Lung (tissue), 12 donors: ENCODE data around the gene UNC93A. TPM values are rescaled to one million over a fixed set of nuclear protein-coding genes. Genes with fewer than 3 reads are reported as not detected.

ENCODE experiments used
- ATAC-seq: fragments of 200-7000 bp; cut with Tn5 transposase; one replicate; pipeline ENCODE4 v1.9.1; 2020; ENCODE audit warnings: moderate number of reproducible peaks; ENCODE audit not compliant: insufficient read depth, low FRiP score
- DNase-seq, 3 donors: peaks; one replicate each; pipeline ENCODE4 v3.0.0-alpha.2; 2013 to 2017
- H3K27ac ChIP-seq, 2 donors: one replicate each; pipeline ENCODE4 v1.5.1; 2013; ENCODE audit warnings: mild to moderate bottlenecking in 2 of 2, moderate library complexity in 2 of 2, control low read depth in 1 of 2, inconsistent platforms in 1 of 2, low read depth in 1 of 2, low read length in 1 of 2
- H3K27me3 ChIP-seq, 3 donors: one replicate each; pipeline ENCODE4 v1.5.1; 2013; ENCODE audit warnings: low read length in 2 of 3; ENCODE audit not compliant: control insufficient read depth in 3 of 3, insufficient read depth in 3 of 3
- H3K36me3 ChIP-seq, 4 donors: one replicate each; pipeline ENCODE4 v1.5.1; 2013; ENCODE audit warnings: low read length in 4 of 4, mild to moderate bottlenecking in 1 of 4, moderate library complexity in 1 of 4; ENCODE audit not compliant: control insufficient read depth in 4 of 4, insufficient read depth in 4 of 4
- H3K4me1 ChIP-seq, 5 donors: one replicate each; pipeline ENCODE4 v1.5.1; 2013; ENCODE audit warnings: low read length in 5 of 5, mild to moderate bottlenecking in 2 of 5, moderate library complexity in 1 of 5; ENCODE audit not compliant: control insufficient read depth in 5 of 5, insufficient read depth in 5 of 5
- H3K4me3 ChIP-seq: one replicate; pipeline ENCODE4 v1.5.1; 2013; ENCODE audit warnings: mild to moderate bottlenecking, control low read depth, moderate library complexity
- H3K9ac ChIP-seq, 2 donors: one replicate each; pipeline ENCODE4 v1.5.1; 2013; ENCODE audit warnings: low read length in 2 of 2, control low read depth in 1 of 2; ENCODE audit not compliant: insufficient read depth in 1 of 2
- H3K9me3 ChIP-seq, 4 donors: one replicate each; pipeline ENCODE4 v1.5.1; 2013; ENCODE audit warnings: low read length in 3 of 4, mild to moderate bottlenecking in 1 of 4, moderate library complexity in 1 of 4; ENCODE audit not compliant: control insufficient read depth in 4 of 4, insufficient read depth in 3 of 4
- WGBS, 2 donors: extraction: QIAGEN DNeasy Blood & Tissue Kit; methylation state at CpG; one replicate each; pipeline ENCODE4 v1.1.7; 2013; 5-methylcytosine and 5-hydroxymethylcytosine counted together
- polyA plus RNA-seq, 2 donors: library from polyadenylated mRNA; stranded (reverse); fragments of 200-250 nt; gene quantifications; one replicate each; pipeline ENCODE4 v1.2.1, GENCODE V29; 2013
- total RNA-seq, 2 donors: library from RNA; depleted of rRNA in 1 of 2; stranded (reverse); fragments of >200 nt in 1 of 2; gene quantifications; one replicate each; pipeline ENCODE4 v1.2.1, GENCODE V29; 2014 to 2021
- TF ChIP-seq, protein P1 (sequence below): IDR thresholded peaks from 2 replicates; pipeline ENCODE4 v1.5.1; 2012; ENCODE audit warnings: mild to moderate bottlenecking; ENCODE audit errors: control extremely low read depth, extremely low read depth
- donor health status: control.
- donor health status: control.
- donor health status: Bipolar disorder and iron deficiency.
- donor health status: healthy.
- donor health status: DM: yes; HTN: yes; CAD: no.

UNC93A gene
- total and polyA plus RNA-seq, 4 donors = not detected

DNA sequence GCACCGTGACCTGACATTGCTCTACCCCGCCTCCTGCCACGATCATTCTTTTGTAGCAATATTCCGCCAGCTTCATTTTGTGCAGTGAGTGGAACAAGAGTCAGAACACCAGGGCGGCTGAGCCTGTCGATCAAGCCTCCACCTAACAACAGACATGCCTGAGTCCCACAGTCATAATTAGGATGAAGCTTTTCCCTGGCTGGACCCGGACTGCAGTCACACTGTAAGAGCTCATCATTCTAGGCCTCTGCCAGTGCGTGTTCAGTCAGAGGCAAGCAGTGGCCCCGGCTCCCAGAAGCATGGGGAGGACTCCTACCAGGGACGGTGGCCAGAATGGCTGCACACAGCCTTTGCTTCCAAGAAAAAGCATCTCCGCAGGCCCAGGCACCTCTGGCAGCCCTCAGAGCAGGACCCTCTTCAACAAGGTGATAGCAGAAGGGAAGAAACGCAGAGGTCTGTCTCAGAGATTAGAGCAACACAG, 23.2 kb upstream of the UNC93A start:
- TF ChIP-seq, protein P1, sequence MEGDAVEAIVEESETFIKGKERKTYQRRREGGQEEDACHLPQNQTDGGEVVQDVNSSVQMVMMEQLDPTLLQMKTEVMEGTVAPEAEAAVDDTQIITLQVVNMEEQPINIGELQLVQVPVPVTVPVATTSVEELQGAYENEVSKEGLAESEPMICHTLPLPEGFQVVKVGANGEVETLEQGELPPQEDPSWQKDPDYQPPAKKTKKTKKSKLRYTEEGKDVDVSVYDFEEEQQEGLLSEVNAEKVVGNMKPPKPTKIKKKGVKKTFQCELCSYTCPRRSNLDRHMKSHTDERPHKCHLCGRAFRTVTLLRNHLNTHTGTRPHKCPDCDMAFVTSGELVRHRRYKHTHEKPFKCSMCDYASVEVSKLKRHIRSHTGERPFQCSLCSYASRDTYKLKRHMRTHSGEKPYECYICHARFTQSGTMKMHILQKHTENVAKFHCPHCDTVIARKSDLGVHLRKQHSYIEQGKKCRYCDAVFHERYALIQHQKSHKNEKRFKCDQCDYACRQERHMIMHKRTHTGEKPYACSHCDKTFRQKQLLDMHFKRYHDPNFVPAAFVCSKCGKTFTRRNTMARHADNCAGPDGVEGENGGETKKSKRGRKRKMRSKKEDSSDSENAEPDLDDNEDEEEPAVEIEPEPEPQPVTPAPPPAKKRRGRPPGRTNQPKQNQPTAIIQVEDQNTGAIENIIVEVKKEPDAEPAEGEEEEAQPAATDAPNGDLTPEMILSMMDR = no peak
- DNase-seq = no peak
- H3K36me3 ChIP-seq = no peaks in the 10 kb centered on the region
- 92 to 96% methylated on average over 12 of the region's 12 CpGs for WGBS, 2 donors
- H3K9ac ChIP-seq = no peak overlapping the region
- peaks cover 0 to 3% (median 0%) of the 10 kb centered on the region in 5 donors for H3K4me1 ChIP-seq
- no peak for ATAC-seq
- no peak overlapping the region for H3K27ac ChIP-seq
- H3K27me3 ChIP-seq = no peaks in the 10 kb centered on the region
- no peaks in the 10 kb centered on the region for H3K9me3 ChIP-seq
- H3K4me3 ChIP-seq = no peak overlapping the region

- H3K9ac ChIP-seq = no peak overlapping the region
- H3K27me3 ChIP-seq = no peaks in the 10 kb centered on the region
- H3K27ac ChIP-seq = no peak overlapping the region
- no peaks in the 10 kb centered on the region for H3K9me3 ChIP-seq
- ATAC-seq (no peak), DNase-seq (no peak)
- 85 to 89% methylated on average over 20 of the region's 20 CpGs for WGBS, 2 donors
- TF ChIP-seq, protein P1 = no peak
- H3K36me3 ChIP-seq = no peaks in the 10 kb centered on the region
- H3K4me3 ChIP-seq = no peak overlapping the region
- H3K4me1 ChIP-seq = peaks cover 0 to 3% (median 0%) of the 10 kb centered on the region in 5 donors
Observed at GRCh38 chr6:167268683-167269280, 22.3 kb upstream of the UNC93A start.

DNA sequence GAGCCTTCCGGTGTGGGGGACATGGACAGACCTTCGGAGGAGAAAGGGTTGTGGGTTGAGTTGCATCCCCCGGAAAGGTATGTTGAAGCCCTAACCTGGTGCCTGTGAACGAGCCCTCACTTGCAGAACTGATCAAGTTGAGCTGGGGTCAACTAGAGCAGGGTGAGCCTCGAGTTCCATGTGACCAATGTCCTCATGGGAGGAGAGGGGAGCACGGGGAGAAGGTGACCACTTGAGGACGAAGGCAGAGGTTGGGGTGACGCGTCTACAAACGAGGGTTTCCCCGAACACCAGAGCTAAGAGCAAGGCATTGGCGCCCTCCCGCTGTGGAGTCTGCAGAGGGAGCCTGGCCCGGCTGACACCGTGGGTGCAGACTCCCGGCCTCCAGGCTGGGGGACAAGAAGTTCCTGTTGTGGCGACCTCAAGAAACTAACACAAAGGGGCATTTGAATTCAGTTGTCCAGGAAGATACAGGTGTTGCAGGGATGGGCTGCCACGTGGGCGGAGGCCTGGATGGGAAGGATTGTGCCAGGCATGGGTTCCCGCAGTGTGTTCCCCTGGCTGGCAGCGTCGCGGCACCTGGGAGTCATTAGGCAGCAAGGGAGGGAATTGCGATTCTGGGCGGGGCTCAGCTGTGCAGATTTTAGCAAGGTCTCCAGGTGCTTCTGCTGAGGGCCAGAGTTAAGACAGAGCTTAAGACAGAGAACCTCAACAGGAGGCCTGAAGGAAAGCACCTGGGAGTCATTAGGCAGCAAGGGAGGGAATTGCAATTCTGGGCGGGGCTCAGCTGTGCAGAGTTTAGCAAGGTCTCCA, 20.4 kb upstream of the UNC93A start:
- 94% methylated on average over 26 of the region's 26 CpGs for WGBS, 2 donors
- H3K27ac ChIP-seq = no peak overlapping the region
- no peak for ATAC-seq
- TF ChIP-seq, protein P1 = no peak
- peaks cover 0 to 4% (median 0%) of the 10 kb centered on the region in 5 donors for H3K4me1 ChIP-seq
- peaks cover 0 to 6% (median 0%) of the 10 kb centered on the region in 4 donors for H3K9me3 ChIP-seq
- no peaks in the 10 kb centered on the region for H3K27me3 ChIP-seq
- no peak for DNase-seq
- H3K36me3 ChIP-seq = no peaks in the 10 kb centered on the region
- no peak overlapping the region for H3K9ac ChIP-seq
- H3K4me3 ChIP-seq = no peak overlapping the region
